ENCODE results near the gene ZYX. TPM values are rescaled to one million over a fixed set of nuclear protein-coding genes. Genes with fewer than 3 reads are reported as not detected.
A peak's percentile ranks its signal among the peaks of the same experiment; 100 is the strongest.

Gene ZYX
- total and polyA plus RNA-seq, 9 of the 15 experiments (the other 6 are each of a cell fraction or from before 2014, with no cell fraction given) = 1.8 to 130 (median 15.7) TPM

- Histone ChIP-seq H3K36me3 (ENCODE audit: control insufficient read depth, insufficient read depth, low read length) (peaks cover 47% of the 10 kb centered on the region; the same call in 2 of the 3 replicates), H3K27ac (ENCODE audit: extremely low read depth, low read depth, low read length) (no peak overlapping the region), H2AFZ (ENCODE audit: low read depth, low read length) (no peak overlapping the region), H3K9ac (ENCODE audit: insufficient read depth in 1 of 2, low read depth in 2 of 2, low read length in 2 of 2) (peak overlapping the region in 1 of 2 experiments; percentile 47; a peak in 1 of 4 replicates), H3K79me2 (ENCODE audit: control insufficient read depth, insufficient read depth, low read length) (peaks cover 12% of the 10 kb centered on the region), H3K4me2 (ENCODE audit: insufficient read depth, low read length) (0 out of 2 replicates have a peak overlapping the region, but pooled peaks have one; percentile 64), H3K9me3 (replicated peaks; ENCODE audit: control insufficient read depth, insufficient read depth, low read depth, low read length) (no peaks in the 10 kb centered on the region), H4K20me1 (replicated peaks; ENCODE audit: control insufficient read depth, insufficient read depth, low read length) (peaks cover 13% of the 10 kb centered on the region), H3K9me1 (ENCODE audit: control insufficient read depth, insufficient read depth, low read length) (peaks cover 13% of the 10 kb centered on the region), H3K4me3 (no peak overlapping the region), H3K27me3 (ENCODE audit: control insufficient read depth in 2 of 2, insufficient read depth in 2 of 2, low read length in 2 of 2) (no peaks in the 10 kb centered on the region), H3K4me1 (replicated peaks in 1 of 2; ENCODE audit: control insufficient read depth in 2 of 2, insufficient read depth in 2 of 2, low read length in 2 of 2) (peaks cover 21 to 42% of the 10 kb centered on the region in 2 experiments; a peak in 4 of 5 replicates)
- 91% methylated on average over 15 of the region's 15 CpGs for WGBS (ENCODE audit: insufficient coverage, low coverage, missing lambda C conversion rate)
- BruUV-seq (replicated peaks) = no TSS peak
- POLR2A ChIA-PET = interaction anchor here (0.7 to 3.2 kb wide), 8 partner anchors 9 to 38 kb away, joined by 3 to 46 read pairs (median 4); no protein-coding TSS in a partner anchor
- DNase-seq (ENCODE audit: extremely low read depth in 1 of 4, low spot score in 3 of 4) = no peak
- intact Hi-C loops (cut with micrococcal nuclease) = loop anchor here (5.0 kb wide), 1 partner anchor 36 kb away; no protein-coding TSS in a partner anchor
- no peak for ATAC-seq
- FAIRE-seq = no peak
- in situ Hi-C loops (cut with MboI) = no loop called here
- CTCF ChIA-PET (ENCODE audit: low intra/inter-chr PET ratio) = interaction anchor here (0.6 kb wide), 1 partner anchor 65 kb away, joined by 5 read pairs; no protein-coding TSS in a partner anchor
- no peak for TF ChIP-seq U2AF1 (optimal IDR thresholded peaks at IDR 0.05; ENCODE audit: low read depth, low read length)
- TF ChIP-seq, protein P1, sequence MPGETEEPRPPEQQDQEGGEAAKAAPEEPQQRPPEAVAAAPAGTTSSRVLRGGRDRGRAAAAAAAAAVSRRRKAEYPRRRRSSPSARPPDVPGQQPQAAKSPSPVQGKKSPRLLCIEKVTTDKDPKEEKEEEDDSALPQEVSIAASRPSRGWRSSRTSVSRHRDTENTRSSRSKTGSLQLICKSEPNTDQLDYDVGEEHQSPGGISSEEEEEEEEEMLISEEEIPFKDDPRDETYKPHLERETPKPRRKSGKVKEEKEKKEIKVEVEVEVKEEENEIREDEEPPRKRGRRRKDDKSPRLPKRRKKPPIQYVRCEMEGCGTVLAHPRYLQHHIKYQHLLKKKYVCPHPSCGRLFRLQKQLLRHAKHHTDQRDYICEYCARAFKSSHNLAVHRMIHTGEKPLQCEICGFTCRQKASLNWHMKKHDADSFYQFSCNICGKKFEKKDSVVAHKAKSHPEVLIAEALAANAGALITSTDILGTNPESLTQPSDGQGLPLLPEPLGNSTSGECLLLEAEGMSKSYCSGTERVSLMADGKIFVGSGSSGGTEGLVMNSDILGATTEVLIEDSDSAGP (CRISPR knock-in tag; IDR thresholded peaks at IDR 0.05) = no peak
- no peak for TF ChIP-seq SMAD1 (IDR thresholded peaks at IDR 0.05; ENCODE audit: low read depth, low read length, partially characterized antibody)
- TF ChIP-seq NR3C1 (CRISPR knock-in tag; IDR thresholded peaks at IDR 0.05) = no peak
- no peak for TF ChIP-seq ZBTB1 (CRISPR knock-in tag; IDR thresholded peaks at IDR 0.05; ENCODE audit: borderline replicate concordance, low read depth)
- TF ChIP-seq SP1 (CRISPR knock-in tag; IDR thresholded peaks at IDR 0.05) = 0 out of 2 replicates have a peak, but pooled peaks have one; percentile 2
- no peak for TF ChIP-seq SMC3 (conservative IDR thresholded peaks at IDR 0.05; ENCODE audit: insufficient read depth, low read depth, low read length)
- no peak for TF ChIP-seq RBM25 (IDR thresholded peaks at IDR 0.05; ENCODE audit: low read depth, low read length, severe bottlenecking)
- no peak for TF ChIP-seq TOE1 (IDR thresholded peaks at IDR 0.05; ENCODE audit: borderline replicate concordance)
- no peak for TF ChIP-seq TOE1 (CRISPR knock-in tag; IDR thresholded peaks at IDR 0.05; ENCODE audit: borderline replicate concordance, low read depth)
- TF ChIP-seq, protein P2, sequence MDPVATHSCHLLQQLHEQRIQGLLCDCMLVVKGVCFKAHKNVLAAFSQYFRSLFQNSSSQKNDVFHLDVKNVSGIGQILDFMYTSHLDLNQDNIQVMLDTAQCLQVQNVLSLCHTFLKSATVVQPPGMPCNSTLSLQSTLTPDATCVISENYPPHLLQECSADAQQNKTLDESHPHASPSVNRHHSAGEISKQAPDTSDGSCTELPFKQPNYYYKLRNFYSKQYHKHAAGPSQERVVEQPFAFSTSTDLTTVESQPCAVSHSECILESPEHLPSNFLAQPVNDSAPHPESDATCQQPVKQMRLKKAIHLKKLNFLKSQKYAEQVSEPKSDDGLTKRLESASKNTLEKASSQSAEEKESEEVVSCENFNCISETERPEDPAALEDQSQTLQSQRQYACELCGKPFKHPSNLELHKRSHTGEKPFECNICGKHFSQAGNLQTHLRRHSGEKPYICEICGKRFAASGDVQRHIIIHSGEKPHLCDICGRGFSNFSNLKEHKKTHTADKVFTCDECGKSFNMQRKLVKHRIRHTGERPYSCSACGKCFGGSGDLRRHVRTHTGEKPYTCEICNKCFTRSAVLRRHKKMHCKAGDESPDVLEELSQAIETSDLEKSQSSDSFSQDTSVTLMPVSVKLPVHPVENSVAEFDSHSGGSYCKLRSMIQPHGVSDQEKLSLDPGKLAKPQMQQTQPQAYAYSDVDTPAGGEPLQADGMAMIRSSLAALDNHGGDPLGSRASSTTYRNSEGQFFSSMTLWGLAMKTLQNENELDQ (CRISPR knock-in tag; IDR thresholded peaks at IDR 0.05; ENCODE audit: borderline replicate concordance) = 0 out of 2 replicates have a peak, but pooled peaks have one; percentile 17
- TF ChIP-seq, protein P3, sequence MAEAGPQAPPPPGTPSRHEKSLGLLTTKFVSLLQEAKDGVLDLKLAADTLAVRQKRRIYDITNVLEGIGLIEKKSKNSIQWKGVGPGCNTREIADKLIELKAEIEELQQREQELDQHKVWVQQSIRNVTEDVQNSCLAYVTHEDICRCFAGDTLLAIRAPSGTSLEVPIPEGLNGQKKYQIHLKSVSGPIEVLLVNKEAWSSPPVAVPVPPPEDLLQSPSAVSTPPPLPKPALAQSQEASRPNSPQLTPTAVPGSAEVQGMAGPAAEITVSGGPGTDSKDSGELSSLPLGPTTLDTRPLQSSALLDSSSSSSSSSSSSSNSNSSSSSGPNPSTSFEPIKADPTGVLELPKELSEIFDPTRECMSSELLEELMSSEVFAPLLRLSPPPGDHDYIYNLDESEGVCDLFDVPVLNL (CRISPR knock-in tag; IDR thresholded peaks at IDR 0.05; ENCODE audit: low read depth) = no peak
- no peak for TF ChIP-seq FOSL1 (tag; conservative IDR thresholded peaks at IDR 0.05)
- TF ChIP-seq RBM39 (optimal IDR thresholded peaks at IDR 0.05; ENCODE audit: low read depth, low read length) = no peak
- TF ChIP-seq L3MBTL2 (IDR thresholded peaks at IDR 0.05) = no peak
- TF ChIP-seq ZNF778 (CRISPR knock-in tag; IDR thresholded peaks at IDR 0.05) = no peak
These were observed 1.9 kb downstream of the ZYX start for GRCh38 chr7:143382791-143383641.

All from K562 (cell line).